GM12801 (cell line): ENCODE results near the gene PTPN22.

Source experiments
- CTCF ChIP-seq: IDR thresholded peaks from one replicate; pipeline ENCODE4 v1.5.1; 2011; ENCODE audit warnings: control low read depth; ENCODE audit not compliant: insufficient read length; ENCODE audit errors: extremely low read depth

Gene PTPN22

GRCh38 chr1:113895961-113896360 lies 24.4 kb upstream of the PTPN22 start:
- no peak for TF ChIP-seq CTCF

DNA sequence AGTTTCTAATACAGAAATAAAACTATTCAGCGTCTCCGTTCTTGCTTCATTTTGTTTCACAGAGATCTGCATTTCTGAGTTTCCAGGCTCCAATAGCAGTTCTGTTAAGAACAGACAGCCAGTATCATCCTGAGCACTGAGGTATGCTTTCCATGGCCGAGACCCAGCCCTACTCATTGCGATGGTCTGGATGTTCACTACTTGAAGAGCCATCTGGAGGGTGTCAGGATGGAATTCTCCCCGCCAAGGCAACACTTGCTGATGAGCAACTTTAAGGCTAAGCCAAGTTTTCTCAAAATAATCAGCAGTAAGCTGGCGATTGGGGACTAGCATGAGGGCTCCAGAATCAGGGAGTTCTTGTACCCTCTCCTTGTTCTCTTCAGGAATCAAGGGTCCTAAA lies 23.6 kb upstream of the PTPN22 start:
- TF ChIP-seq CTCF, result no peak

DNA sequence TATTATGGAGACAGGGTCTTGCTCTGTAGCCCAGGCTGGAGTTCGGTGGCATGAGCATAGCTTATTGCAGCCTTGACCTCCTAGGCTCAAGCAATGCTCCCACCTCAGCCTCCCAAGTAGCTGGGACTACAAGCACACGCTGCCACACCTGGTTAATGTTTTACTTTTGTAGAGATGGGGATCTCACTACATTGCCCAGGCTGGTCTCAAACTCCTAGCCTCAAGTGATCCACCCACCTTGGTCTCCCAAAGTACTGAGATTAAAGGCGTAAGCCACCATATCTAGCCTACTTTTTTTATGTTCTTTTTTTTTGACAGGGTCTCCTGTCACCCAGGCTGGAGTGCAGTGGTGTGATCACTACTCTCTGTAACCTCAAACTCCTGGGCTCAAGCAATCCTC lies 21.8 kb upstream of the PTPN22 start:
- no peak for TF ChIP-seq CTCF

- TF ChIP-seq CTCF, result no peak
Measured at GRCh38 chr1:113891631-113892220, 20.2 kb upstream of the PTPN22 start.

GRCh38 chr1:113890816-113891215 lies 19.3 kb upstream of the PTPN22 start:
- no peak for TF ChIP-seq CTCF

GRCh38 chr1:113887402-113888175 lies 16.1 kb upstream of the PTPN22 start, which contains the start of gene BCL2L15:
TSS of gene BCL2L15 (minus strand) at chr1:113887581. CDS start at chr1:113887375, 206 bp downstream.
- TF ChIP-seq CTCF, result no peak

DNA sequence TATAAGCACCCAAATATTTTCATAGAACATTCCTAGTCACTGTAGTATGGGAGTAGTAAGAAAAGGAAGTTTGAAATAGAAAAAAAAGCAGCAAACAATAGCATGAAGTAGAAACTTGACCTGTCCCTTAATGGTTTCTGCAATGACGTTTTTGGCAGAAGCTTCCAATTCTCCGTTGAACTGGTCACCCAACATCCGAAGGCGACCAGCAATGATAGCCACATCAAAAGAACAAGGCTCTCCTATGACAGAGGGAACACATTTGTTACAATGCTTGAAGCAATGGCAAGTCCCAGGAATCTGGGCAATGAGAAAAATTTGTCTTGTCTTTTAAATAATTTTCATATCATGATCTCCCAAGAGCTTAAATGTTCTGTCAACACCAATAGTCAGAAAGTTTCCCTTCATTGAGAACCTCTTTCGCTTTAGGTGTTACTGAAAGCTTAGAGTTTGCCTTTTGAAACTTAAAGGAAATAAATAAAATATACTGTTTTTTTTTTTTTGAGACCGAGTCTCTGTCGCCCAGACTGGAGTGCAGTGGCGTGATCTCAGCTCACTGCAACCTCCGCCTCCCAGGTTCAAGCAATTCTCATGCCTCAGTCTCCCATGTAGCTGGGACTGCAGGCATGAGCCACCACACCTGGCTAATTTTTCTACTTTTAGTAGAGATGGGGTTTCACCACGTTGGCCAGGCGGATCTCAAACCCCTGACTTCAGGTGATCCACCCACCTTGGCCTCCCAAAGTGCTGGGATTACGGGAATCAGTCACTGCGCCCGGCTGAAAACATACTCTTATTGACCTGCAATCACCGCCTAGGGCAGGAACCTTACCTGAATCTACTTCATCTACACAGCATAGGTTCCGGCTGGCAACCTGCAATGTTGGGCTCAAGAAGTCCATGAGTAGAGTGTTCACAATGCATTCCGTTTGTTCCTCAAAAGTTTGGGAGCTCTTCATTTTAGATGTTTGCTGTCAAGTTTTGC lies 15.2 kb upstream of the PTPN22 start:
- no peak for TF ChIP-seq CTCF
